ENCODE measurements around the gene DSCAML1. TPM values are rescaled to one million over a fixed set of nuclear protein-coding genes. Genes with fewer than 3 reads are reported as not detected.

DSCAML1 gene
- total RNA-seq, 1 donor from 2014 or later = 6.1 TPM

- DNase-seq (ENCODE audit: low spot score in 2 of 2) = peak in 1 of 2 donors; percentile 57
Observed at GRCh38 chr11:117795638-117796455, 1.2 kb downstream of the DSCAML1 start.

GRCh38 chr11:117794772-117795629, 2.0 kb downstream of the DSCAML1 start:
- FAIRE-seq = no peak
- DNase-seq (ENCODE audit: low spot score in 2 of 2) = peak in 1 of 2 donors; percentile 46

More at GRCh38 chr11:117795638-117796455, 1.2 kb downstream of the DSCAML1 start:
- FAIRE-seq = no peak

GRCh38 chr11:117794135-117794534, 2.9 kb downstream of the DSCAML1 start:
- DNase-seq (ENCODE audit: low spot score in 2 of 2) = peak in 1 of 2 donors; percentile 63

GRCh38 chr11:117793583-117793982, 3.4 kb downstream of the DSCAML1 start:
- FAIRE-seq = no peak
- no peak for DNase-seq (ENCODE audit: low spot score in 2 of 2)

More at GRCh38 chr11:117794135-117794534, 2.9 kb downstream of the DSCAML1 start:
- no peak for FAIRE-seq

- DNase-seq (ENCODE audit: low spot score in 2 of 2) (no peak), FAIRE-seq (no peak)
Observed at GRCh38 chr11:117792992-117793391, 4.0 kb downstream of the DSCAML1 start.

GRCh38 chr11:117792241-117792640, 4.8 kb downstream of the DSCAML1 start:
- DNase-seq (ENCODE audit: low spot score in 2 of 2) = no peak
- no peak for FAIRE-seq

- DNase-seq (ENCODE audit: low spot score in 2 of 2) (no peak), FAIRE-seq (no peak)
Observed at GRCh38 chr11:117790279-117790678, 6.7 kb downstream of the DSCAML1 start.

GRCh38 chr11:117789241-117789640, 7.8 kb downstream of the DSCAML1 start:
- DNase-seq (ENCODE audit: low spot score in 2 of 2) (no peak), FAIRE-seq (no peak)

- no peak for DNase-seq (ENCODE audit: low spot score in 2 of 2)
- FAIRE-seq = no peak
Observed at GRCh38 chr11:117786135-117786870, 10.7 kb downstream of the DSCAML1 start.

- FAIRE-seq (no peak), DNase-seq (ENCODE audit: low spot score in 2 of 2) (no peak)
Observed at GRCh38 chr11:117782101-117782500, 14.9 kb downstream of the DSCAML1 start.

GRCh38 chr11:117781627-117782026, 15.4 kb downstream of the DSCAML1 start:
- DNase-seq (ENCODE audit: low spot score in 2 of 2) = no peak
- FAIRE-seq = no peak

- FAIRE-seq = no peak
- DNase-seq (ENCODE audit: low spot score in 2 of 2) = no peak
Observed at GRCh38 chr11:117780456-117780855, 16.6 kb downstream of the DSCAML1 start.

GRCh38 chr11:117774553-117774952, 22.5 kb downstream of the DSCAML1 start:
- no peak for DNase-seq (ENCODE audit: low spot score in 2 of 2)
- FAIRE-seq = no peak

GRCh38 chr11:117772360-117772759, 24.7 kb downstream of the DSCAML1 start:
- DNase-seq (ENCODE audit: low spot score in 2 of 2) = no peak
- no peak for FAIRE-seq

- no peak for FAIRE-seq
- no peak for DNase-seq (ENCODE audit: low spot score in 2 of 2)
Observed at GRCh38 chr11:117771841-117772240, 25.2 kb downstream of the DSCAML1 start.

- FAIRE-seq = no peak
Observed at GRCh38 chr11:117771197-117771596, 25.8 kb downstream of the DSCAML1 start.

GRCh38 chr11:117770061-117770460, 27.0 kb downstream of the DSCAML1 start:
- no peak for DNase-seq (ENCODE audit: low spot score in 2 of 2)
- no peak for FAIRE-seq

More at GRCh38 chr11:117771197-117771596, 25.8 kb downstream of the DSCAML1 start:
- peak in 1 of 2 donors; percentile 57 for DNase-seq (ENCODE audit: low spot score in 2 of 2)

- FAIRE-seq = no peak
Observed at GRCh38 chr11:117769533-117769932, 27.5 kb downstream of the DSCAML1 start.

GRCh38 chr11:117768506-117768905, 28.5 kb downstream of the DSCAML1 start:
- DNase-seq (ENCODE audit: low spot score in 2 of 2) (no peak), FAIRE-seq (no peak)

More at GRCh38 chr11:117769533-117769932, 27.5 kb downstream of the DSCAML1 start:
- DNase-seq (ENCODE audit: low spot score in 2 of 2) = no peak

GRCh38 chr11:117767071-117767470, 29.9 kb downstream of the DSCAML1 start:
- DNase-seq (ENCODE audit: low spot score in 2 of 2) (no peak), FAIRE-seq (no peak)
